H54 (cell line): ENCODE results near the gene OTOGL.
A peak's percentile ranks its signal among the peaks of the same experiment; 100 is the strongest.

ENCODE experiments used
- DNase-seq: peaks from one replicate; pipeline ENCODE4 v3.0.0; 2011; ENCODE audit warnings: low spot score, mixed read lengths; ENCODE audit not compliant: insufficient read length
- FAIRE-seq: peaks from 3 replicates; lab custom pipeline; 2011; peaks lifted over from hg19 to GRCh38; lab: Jason Lieb, UNC
- POLR2A ChIP-seq: IDR thresholded peaks from 2 replicates; pipeline ENCODE4 v1.6.1; 2011; ENCODE audit warnings: low read depth, mild to moderate bottlenecking, low read length

Gene OTOGL

DNA sequence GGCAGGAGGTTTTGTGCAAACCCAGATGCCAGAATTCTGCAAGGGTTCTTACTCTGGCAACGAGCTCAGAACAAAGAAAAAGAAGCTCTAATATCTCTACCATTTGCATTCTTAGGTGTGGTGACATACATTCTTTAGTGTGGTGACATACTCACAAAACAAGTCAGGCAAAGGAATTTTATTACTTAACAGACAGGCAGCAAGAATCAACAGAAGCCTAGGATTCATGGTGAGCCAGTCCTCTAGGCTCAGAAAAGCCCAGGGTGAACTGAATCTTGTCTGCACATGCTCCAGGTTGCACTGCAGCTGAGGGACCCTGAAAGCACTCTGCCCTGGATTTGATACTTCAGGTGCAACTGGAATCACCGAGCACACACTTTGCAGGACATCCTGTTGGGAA, 222.3 kb downstream of the OTOGL start:
- no peak for TF ChIP-seq POLR2A
- FAIRE-seq (no peak), DNase-seq (no peak)

DNA sequence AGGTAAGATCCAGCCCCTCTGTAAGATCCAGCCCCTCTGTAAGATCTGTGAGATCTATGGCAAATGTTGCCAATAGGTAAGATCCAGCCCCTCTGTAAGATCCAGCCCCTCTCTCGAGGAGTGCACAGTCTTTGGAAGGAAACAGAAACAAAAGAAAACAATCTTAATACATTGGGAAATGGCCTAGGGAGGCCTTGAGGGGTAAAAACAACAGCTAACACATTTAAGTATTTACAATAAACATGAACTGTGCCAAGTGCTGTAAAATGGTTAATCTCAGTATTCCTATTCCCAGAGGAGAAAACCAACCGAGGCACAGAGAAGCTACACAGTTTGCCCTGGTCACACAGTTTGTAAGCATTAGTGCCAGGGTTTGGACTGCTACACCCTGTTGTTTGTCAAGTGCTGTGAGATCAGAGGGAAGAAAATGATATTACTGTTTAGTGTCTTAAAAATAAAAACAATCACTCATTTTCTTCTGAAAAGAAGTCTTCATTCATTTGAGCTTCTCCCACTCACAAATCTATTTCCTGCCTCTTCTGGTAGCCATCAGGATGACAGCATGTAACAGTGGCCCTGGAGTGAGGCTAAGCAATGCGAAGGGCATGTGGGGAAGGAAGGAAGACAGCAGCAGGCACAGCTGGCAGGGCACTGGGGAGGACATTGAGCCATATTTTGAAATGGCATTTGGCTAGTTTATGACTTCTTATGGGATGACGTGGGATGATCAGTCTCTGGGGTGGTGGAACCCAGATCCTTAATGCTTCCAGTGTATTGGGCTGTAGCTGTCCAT, 226.0 kb downstream of the OTOGL start:
- FAIRE-seq (no peak), DNase-seq (no peak)
- TF ChIP-seq POLR2A = no peak

DNA sequence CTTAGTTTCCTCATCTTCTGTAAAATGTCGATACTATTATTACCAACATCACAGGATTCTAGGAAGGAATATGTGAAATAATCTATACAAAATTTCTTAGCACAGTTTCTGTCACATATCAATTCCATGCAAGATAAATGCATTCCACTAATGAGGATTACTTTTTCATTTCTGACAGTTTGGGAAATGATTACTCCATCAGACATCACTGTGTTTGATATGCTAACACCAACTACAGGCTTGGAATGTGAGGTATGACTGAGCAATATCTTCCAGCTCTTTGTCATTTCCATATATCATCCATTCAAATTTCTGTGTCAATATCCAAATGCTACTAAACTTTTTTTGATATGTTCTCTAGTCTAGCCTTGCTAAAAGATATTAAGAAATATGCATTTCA, 233.5 kb downstream of the OTOGL start:
- no peak for DNase-seq
- FAIRE-seq = no peak
- TF ChIP-seq POLR2A = no peak

DNA sequence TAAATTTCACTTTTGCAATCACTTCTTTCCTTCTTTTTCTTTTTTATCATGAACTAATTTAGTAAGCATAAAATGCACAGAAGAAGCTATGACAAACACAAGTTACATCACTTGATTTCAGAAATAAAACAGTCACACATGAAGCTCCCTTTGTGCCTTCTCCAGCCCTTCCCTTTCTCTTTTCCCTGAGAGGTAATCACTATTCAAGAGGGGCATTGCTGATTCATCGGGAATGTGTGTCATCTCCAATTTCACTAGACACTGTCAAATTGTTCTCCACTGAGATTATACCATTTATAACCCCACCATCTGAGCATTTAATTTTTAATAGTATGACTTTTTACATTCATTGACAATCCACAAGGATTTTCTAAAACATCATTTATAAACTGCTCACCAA, 253.1 kb downstream of the OTOGL start:
- DNase-seq (no peak), FAIRE-seq (peak; percentile 60)

DNA sequence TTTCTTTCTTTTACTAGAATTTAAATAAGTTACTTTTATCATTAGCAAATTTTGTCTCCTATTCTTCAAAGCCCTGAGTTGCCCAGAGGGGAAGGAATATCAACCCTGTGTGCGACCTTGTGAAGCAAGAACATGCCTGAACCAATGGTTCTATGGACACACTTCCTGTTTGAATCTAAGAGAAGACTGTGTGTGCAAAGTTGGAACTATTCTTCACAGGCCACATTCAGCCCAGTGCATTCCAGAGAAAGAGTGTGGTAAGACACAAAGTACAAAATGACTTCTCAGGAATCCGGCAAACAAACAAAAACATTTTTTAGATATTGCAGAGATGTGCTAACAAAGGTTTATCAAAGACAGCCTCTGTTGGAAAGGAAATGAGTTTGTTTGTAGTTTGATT, 253.9 kb downstream of the OTOGL start:
- no peak for FAIRE-seq
- TF ChIP-seq POLR2A = no peak

More for the DNA sequence above, 253.1 kb downstream of the OTOGL start:
- TF ChIP-seq POLR2A = no peak

DNA sequence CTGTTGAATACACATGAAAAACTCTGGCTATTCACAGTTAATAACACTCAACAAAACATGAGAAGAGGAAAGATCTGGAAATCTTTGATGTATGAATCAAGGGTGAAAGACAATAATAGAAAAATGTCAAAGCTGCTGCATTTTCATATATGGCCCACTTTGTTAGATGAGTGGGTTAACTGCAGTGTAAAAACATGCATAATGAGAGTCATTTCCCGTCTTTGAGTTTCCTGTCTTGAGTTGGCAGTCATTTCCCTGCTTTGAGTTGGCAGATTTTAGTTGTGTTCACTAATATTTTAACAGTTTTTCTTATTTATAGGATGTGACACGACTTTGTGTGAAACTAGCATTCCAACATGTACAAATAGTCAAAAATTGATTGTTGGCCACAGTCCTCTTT, 256.8 kb downstream of the OTOGL start:
- no peak for DNase-seq
- no peak for FAIRE-seq
- TF ChIP-seq POLR2A = no peak

More for the DNA sequence above, 253.9 kb downstream of the OTOGL start:
- no peak for DNase-seq

DNA sequence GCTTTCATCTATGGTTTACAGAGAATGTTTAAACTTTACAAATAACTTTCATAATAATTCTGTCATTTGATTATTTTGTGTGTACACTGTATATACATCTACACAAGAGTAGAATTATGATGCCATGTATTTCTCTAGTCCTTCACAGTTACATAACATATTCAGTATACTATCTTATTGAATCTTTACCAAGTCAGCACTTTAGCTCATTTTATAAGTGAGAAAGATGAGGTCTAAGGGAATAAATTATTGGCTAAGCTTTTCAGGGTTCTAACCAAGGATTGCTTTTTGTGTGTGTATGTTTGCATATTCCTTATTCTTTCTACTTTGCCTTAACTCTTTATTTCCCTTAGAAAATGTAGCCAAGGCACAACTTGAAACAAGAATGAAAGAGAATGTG, 260.4 kb downstream of the OTOGL start:
- FAIRE-seq (no peak), DNase-seq (no peak)
- no peak for TF ChIP-seq POLR2A

DNA sequence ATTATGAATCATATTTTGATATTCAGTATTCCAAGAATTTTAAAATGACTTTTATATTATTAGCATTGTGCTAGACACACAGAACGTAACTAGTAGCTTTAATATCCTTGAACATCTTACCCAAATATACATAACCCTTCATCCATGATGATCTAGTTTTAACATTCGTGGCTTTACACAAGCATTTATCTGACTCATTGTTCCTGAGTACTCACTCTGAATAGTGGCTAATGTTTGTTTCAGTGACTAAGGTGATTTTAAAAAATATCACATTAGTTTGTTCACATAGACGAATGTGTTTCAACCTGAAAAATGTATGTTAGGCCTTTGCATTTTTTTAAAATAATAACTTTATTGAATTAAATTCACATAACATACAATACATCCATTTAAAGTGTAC, 264.7 kb downstream of the OTOGL start:
- no peak for TF ChIP-seq POLR2A

DNA sequence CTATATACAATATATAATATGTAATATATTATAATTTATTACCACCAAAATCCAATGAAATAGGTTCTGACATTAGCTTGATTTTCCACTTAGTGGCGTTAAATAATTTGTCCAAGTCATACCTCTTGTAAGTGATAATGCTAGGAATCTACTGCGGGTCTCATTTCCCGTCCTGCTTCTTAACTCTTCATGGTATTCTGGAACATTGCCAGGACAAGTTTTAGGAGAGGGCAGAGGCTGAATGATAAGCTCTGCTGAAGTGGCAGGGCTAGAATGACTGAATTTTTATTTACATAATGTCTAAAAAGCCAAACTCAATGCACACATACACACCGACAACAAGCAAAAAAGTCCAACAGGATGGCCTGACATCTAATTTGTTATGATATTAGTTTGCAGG, 274.3 kb downstream of the OTOGL start:
- FAIRE-seq (no peak), DNase-seq (no peak)
- TF ChIP-seq POLR2A = no peak

More for the DNA sequence above, 264.7 kb downstream of the OTOGL start:
- FAIRE-seq (no peak), DNase-seq (no peak)

DNA sequence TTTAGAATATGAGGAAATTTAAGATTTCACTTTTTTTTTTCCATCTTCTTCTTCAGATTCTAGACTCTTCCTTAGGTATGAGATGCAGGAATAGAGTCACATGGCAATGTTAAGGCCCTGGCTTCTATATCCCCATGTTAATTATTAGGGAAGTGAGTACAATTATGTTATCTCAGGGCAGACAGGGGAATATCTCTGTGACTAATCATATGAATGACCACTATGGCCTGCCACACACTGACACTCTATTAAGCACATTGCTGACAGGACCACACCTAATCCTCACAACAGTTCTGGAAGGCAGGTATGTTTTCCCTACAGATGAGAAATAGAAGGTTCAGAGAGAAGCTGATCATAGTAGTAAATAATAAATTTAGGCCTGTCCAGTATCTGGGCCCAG, 275.3 kb downstream of the OTOGL start:
- no peak for TF ChIP-seq POLR2A
- no peak for FAIRE-seq
- DNase-seq = no peak

DNA sequence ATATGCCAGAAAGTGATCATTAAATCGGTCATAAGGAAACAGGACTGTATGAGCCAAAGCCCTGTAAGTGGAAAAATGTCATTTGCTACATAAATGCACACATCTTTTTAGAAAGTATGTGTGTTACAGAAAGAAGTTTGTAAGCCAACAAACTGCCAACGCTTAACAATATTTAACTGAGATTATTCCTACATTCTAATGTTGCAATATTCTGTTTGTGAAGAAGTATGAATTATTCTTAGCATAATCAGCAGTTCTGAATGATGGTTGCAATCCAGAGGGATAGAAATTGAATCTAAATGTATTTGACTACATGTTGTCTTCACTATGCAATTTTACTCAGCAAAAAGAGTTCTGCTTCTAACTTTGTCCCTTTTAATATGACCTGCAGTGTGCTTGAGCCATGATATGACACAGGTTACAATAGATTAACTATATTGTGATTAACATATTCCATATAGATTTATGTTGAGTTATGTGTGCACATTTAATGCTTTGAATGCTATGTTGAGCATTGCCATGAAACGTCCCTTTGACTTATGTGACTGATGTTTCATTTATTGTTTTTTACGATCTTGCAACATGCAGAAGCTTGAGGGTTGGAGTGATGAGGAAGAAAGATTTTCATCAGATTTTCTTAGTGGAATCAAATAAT, 277.9 kb downstream of the OTOGL start:
- FAIRE-seq = peak; percentile 11
- no peak for DNase-seq
- TF ChIP-seq POLR2A = no peak

DNA sequence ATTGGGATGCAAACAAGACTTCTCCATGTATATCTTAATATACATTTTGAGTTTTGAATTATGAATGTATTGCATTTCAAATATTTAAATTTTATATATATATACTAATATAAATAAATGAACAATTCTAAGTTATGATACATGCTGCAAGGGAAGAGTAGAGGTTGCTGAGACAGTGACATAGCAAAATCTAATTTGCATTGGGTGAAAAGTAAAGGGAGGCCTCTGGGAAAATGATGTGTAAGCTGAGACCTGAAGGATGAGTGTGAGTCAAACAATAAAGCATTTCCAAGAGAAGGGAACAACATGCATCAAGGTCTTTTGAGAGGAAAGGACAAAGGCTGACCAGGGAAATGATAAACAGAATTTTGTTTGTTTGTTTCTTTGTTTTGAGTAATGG, 281.8 kb downstream of the OTOGL start:
- no peak for DNase-seq
- TF ChIP-seq POLR2A = no peak
- no peak for FAIRE-seq

DNA sequence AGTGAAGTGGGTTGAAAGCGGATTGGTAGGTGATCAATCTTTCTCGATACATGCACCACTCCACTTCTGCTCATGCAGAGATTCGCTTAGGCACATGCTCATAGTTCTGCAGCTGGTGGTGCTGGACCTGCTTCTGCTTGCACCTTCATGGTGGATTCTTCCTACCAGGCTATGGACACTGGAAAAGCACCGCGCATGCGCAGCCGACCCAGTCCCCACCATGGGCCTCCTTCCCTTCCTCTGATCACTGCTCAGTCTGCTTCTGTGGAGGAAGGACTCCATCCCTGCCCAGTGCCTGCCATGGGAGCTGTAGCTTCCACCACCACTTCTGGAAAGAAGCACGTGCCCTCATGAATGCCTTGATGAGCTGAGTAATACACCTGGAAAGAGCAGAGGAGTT, 282.9 kb downstream of the OTOGL start:
- no peak for DNase-seq
- no peak for TF ChIP-seq POLR2A
- FAIRE-seq = no peak

DNA sequence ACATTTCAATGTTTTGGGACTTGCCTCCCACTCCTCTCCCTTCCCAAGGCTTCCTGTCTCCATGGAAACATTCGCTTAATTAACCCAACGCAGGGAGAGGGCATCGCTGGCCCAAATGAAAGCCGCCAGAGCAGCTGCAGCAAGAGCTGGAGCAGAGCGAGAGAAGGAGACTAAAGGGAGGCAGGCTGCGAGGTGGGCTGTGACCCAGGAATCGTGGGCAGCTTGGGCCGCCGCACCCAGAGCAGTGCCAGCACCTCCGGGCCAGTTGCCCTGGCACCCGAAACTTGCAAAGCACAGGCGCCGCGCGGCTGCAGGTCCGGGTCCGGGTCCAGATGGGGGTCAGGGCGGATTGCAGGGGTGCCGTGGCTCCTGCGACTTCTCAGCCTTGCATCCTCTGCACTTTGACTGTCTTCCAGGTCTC, 301.2 kb downstream of the OTOGL start:
- peak; percentile 7 for DNase-seq
- no peak for FAIRE-seq
- no peak for TF ChIP-seq POLR2A

DNA sequence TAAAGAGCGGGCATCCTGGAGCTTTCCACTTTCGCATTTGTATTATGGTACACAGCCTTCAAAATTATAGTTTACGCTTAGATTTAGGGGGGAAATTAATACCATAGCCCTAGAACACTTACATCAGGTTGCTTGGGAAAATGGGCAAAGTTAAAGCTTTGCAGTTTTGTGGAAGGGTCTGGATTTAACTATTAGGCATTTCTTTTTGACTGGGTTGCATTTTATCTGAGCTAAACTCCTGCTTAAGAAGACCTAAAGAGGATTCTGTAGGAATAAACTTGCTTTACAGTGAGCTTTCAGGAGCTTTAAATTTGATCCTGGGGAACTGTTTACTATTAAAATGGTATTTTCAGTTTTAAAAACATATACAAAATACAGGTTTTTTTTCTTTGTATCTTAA, 301.9 kb downstream of the OTOGL start:
- no peak for TF ChIP-seq POLR2A
- FAIRE-seq = no peak
- DNase-seq = no peak

DNA sequence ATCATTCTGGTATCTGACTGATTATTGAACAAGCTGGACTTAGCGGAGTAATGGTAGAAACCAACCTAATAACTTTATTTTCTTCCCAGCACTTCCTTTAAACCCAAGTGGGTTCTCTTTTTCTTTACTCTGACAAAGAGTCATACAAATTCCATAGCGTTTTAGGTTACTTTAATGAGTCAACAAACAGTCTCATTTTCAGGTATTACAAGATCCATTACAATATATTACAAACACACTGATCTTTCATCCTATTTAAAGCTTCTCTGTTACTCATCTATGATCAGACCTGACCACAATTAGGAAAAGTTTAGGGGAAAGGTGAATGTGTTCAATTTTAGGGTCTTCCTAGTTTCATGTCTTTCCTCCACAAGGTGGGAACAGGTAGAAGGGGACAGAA, 305.3 kb downstream of the OTOGL start:
- FAIRE-seq = no peak
- DNase-seq = no peak
- no peak for TF ChIP-seq POLR2A
